Myocyte (in vitro differentiated cells): ENCODE results near the gene ZNF613. TPM values are rescaled to one million over a fixed set of nuclear protein-coding genes. Genes with fewer than 3 reads are reported as not detected.
"Not testable (repeated sequence)": the region's sequence is repeated elsewhere in the genome, so short reads cannot be mapped to it uniquely, and the experiment has no call there.

ENCODE experiments used
- DNase-seq: peaks from one replicate; pipeline ENCODE4 v3.0.0-alpha.2; 2012; ENCODE audit warnings: low read depth
- polyA plus RNA-seq: library from polyadenylated mRNA; unstranded; fragments of >200 nt; gene quantifications from one replicate; pipeline ENCODE4 v1.2.1, GENCODE V29; 2012; ENCODE audit warnings: missing spikeins
- total RNA-seq: library from RNA; depleted of rRNA; stranded (reverse); fragments of >200 nt; gene quantifications from 2 replicates; pipeline ENCODE4 v1.2.3, GENCODE V29; 2014

The ZNF613 gene
- 4.9 and 5.0 TPM in 2 replicates for total RNA-seq
- polyA plus RNA-seq = 2.1 TPM

GRCh38 chr19:51926784-51927741, at the start of gene ZNF613:
Gene ZNF613 (plus strand): TSS chr19:51927472. CDS start chr19:51936221, 8,749 bp downstream.
- DNase-seq = peak; percentile 94

GRCh38 chr19:51882518-51882917, 44.8 kb upstream of the ZNF613 start:
- no peak for DNase-seq

- DNase-seq = no peak
Measured at GRCh38 chr19:51884713-51885112, 42.6 kb upstream of the ZNF613 start.

GRCh38 chr19:51887522-51888498, 39.5 kb upstream of the ZNF613 start, which contains the start of gene ZNF577:
Gene ZNF577 (minus strand): TSS chr19:51887951. CDS start chr19:51880382, 7,569 bp downstream.
- DNase-seq = peak; percentile 88

- DNase-seq = no peak
Measured at GRCh38 chr19:51889934-51890333, 37.3 kb upstream of the ZNF613 start.

- no peak for DNase-seq
Measured at GRCh38 chr19:51891193-51891747, 36.0 kb upstream of the ZNF613 start.

- DNase-seq = no peak
Measured at GRCh38 chr19:51901860-51902259, 25.4 kb upstream of the ZNF613 start.

- no peak for DNase-seq
Measured at GRCh38 chr19:51903192-51903591, 24.1 kb upstream of the ZNF613 start.

GRCh38 chr19:51904331-51905165, 22.7 kb upstream of the ZNF613 start, which contains the start of gene ZNF649:
Gene ZNF649 (minus strand): TSS chr19:51905017. CDS start chr19:51900107, 4,910 bp downstream.
- DNase-seq = peak; percentile 94

- no peak for DNase-seq
Measured at GRCh38 chr19:51905206-51905605, 22.1 kb upstream of the ZNF613 start.

- not testable (repeated sequence) for DNase-seq
Measured at GRCh38 chr19:51905639-51906038, 21.6 kb upstream of the ZNF613 start.

- DNase-seq = not testable (repeated sequence)
Measured at GRCh38 chr19:51906108-51906507, 21.2 kb upstream of the ZNF613 start.

GRCh38 chr19:51907981-51908380, 19.3 kb upstream of the ZNF613 start:
- DNase-seq = not testable (repeated sequence)

GRCh38 chr19:51915324-51915867, 11.9 kb upstream of the ZNF613 start:
- DNase-seq = no peak

GRCh38 chr19:51916167-51916566, 11.1 kb upstream of the ZNF613 start:
- DNase-seq = no peak

GRCh38 chr19:51919606-51920005, 7.7 kb upstream of the ZNF613 start:
- no peak for DNase-seq

- peak; percentile 17 for DNase-seq
Measured at GRCh38 chr19:51921949-51922348, 5.3 kb upstream of the ZNF613 start.

GRCh38 chr19:51926426-51926783, 867 bp upstream of the ZNF613 start:
- no peak for DNase-seq

- no peak for DNase-seq
Measured at GRCh38 chr19:51927859-51928258, 587 bp downstream of the ZNF613 start.

- DNase-seq = no peak
Measured at GRCh38 chr19:51931921-51932320, 4.6 kb downstream of the ZNF613 start.
